Measurements from ENCODE around the gene RAD50. TPM values are rescaled to one million over a fixed set of nuclear protein-coding genes. Genes with fewer than 3 reads are reported as not detected.
A peak's percentile ranks its signal among the peaks of the same experiment; 100 is the strongest.
"Not testable (repeated sequence)": the region's sequence is repeated elsewhere in the genome, so short reads cannot be mapped to it uniquely, and the experiment has no call there.

Gene RAD50
- 11.4 and 19.5 TPM in 2 replicates for total RNA-seq (2014; rRNA removed; shearing (Covaris generic))

DNA sequence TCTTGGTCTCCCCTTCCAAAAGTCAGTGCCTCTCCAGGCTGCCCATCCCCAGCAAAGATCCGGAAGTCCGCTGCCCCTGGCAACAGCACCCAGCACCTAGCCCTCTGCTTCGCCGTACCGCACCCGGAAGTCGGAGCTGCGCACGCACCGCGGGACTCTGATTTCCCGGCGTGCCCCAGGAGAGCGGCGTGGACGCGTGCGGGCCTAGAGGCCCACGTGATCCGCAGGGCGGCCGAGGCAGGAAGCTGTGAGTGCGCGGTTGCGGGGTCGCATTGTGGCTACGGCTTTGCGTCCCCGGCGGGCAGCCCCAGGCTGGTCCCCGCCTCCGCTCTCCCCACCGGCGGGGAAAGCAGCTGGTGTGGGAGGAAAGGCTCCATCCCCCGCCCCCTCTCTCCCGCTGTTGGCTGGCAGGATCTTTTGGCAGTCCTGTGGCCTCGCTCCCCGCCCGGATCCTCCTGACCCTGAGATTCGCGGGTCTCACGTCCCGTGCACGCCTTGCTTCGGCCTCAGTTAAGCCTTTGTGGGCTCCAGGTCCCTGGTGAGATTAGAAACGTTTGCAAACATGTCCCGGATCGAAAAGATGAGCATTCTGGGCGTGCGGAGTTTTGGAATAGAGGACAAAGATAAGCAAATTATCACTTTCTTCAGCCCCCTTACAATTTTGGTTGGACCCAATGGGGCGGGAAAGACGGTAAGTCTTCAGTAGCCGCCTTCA, at the start of gene RAD50:
Gene RAD50 (plus strand): TSS at position 215 of the 715 bp plus-strand sequence. CDS start 348 bp downstream, at position 563.
- DNase-seq, result peak; percentile 89

DNA sequence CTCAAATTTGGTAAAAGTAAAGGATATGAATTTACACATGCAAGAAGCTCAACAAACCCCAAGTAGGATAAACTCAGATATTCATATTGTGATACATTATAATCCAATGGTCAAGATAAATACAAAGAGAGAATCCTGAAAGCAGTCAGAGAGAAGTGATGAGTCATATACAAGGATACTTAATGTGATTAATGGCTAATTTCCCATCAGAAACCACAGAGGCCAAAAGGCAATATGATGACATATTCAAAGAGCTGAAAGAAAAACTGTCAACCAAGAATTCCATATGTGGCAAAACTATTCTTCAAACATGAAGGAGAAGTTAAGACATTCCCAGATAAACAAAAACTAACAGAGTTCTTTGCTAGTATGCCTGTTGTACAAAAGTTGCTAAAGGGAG, 46.7 kb upstream of the RAD50 start:
- H3K36me3 ChIP-seq (replicated peaks; ENCODE audit: control insufficient read depth, insufficient read depth, low read length), result no peaks in the 10 kb centered on the region
- DNase-seq, result no peak
- H3K27me3 ChIP-seq (ENCODE audit: control insufficient read depth, insufficient read depth, low read length), result no peaks in the 10 kb centered on the region
- H3K4me3 ChIP-seq (ENCODE audit: insufficient read depth, low read depth, low read length), result no peak overlapping the region

More for the DNA sequence above, at the start of gene RAD50:
- Histone ChIP-seq H3K4me3 (ENCODE audit: insufficient read depth, low read depth, low read length) (peak within 1 kb of the TSS; percentile 76), H3K27me3 (ENCODE audit: control insufficient read depth, insufficient read depth, low read length) (no peaks in the 10 kb centered on the region), H3K36me3 (replicated peaks; ENCODE audit: control insufficient read depth, insufficient read depth, low read length) (no peaks in the 10 kb centered on the region)

DNA sequence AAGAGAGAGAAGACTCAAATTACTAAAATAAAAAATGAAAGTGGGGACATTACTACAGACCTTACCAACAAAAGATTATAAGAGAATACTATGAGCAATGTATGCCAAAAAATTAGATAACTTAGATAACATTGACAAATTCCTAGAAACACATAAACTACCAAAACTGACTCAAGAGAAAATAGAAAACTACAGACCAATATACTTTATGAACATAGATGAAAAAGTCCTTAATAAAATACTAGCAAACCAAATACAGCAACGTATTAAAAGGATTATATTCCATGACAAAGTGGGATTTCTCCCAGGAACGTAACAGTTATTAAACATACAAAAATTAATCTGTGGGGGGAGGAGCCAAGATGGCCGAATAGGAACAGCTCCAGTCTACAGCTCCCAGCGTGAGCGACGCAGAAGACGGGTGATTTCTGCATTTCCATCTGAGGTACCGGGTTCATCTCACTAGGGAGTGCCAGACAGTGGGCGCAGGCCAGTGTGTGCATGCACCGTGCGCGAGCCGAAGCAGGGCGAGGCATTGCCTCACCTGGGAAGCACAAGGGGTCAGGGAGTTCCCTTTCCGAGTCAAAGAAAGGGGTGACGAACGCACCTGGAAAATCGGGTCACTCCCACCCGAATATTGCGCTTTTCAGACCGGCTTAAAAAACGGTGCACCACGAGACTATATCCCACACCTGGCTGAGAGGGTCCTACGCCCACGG, 43.0 kb upstream of the RAD50 start:
- H3K27me3 ChIP-seq (ENCODE audit: control insufficient read depth, insufficient read depth, low read length); H3K4me3 ChIP-seq (ENCODE audit: insufficient read depth, low read depth, low read length); DNase-seq; H3K36me3 ChIP-seq (replicated peaks; ENCODE audit: control insufficient read depth, insufficient read depth, low read length): not testable (repeated sequence)

DNA sequence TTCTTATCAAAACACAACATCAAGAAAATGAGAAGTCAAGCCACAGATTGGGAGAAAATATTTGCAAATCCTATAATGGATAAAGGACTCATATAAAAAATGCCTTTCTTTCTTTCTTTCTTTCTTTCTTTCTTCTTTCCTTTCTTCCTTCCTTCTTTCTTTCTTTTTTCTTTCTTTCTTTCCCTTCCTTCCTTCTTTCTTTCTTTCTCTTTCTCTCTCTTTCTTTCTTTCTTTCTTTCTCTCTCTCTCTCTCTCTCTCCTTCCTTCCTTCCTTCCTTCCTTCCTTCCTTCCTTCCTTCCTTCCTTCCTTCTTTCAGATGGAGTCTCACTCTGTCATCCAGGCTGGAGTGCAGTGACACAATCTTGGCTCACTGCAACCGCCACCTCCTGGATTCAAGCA, 34.7 kb upstream of the RAD50 start:
- not testable (repeated sequence) for H3K4me3 ChIP-seq (ENCODE audit: insufficient read depth, low read depth, low read length); H3K36me3 ChIP-seq (replicated peaks; ENCODE audit: control insufficient read depth, insufficient read depth, low read length); H3K27me3 ChIP-seq (ENCODE audit: control insufficient read depth, insufficient read depth, low read length); DNase-seq

DNA sequence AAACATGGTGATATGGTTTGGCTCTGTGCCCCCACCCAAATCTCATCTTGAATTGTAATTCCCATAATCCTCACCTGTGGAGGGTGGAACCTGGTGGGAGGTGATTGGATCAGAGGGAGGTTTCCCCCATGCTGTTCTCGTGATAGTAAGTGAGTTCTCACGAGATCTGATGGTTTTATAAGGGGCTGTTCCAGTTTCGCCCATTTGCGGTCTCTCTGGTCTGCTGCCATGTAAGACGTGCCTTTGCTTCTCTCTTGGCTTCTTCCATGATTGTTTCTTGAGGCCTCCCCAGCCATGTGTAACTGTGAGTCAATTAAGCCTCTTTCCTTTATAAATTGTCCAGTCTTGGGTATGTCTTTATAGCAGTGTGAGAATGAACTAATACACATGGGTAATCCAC, 31.9 kb upstream of the RAD50 start:
- not testable (repeated sequence) for H3K36me3 ChIP-seq (replicated peaks; ENCODE audit: control insufficient read depth, insufficient read depth, low read length); H3K27me3 ChIP-seq (ENCODE audit: control insufficient read depth, insufficient read depth, low read length); DNase-seq; H3K4me3 ChIP-seq (ENCODE audit: insufficient read depth, low read depth, low read length)

DNA sequence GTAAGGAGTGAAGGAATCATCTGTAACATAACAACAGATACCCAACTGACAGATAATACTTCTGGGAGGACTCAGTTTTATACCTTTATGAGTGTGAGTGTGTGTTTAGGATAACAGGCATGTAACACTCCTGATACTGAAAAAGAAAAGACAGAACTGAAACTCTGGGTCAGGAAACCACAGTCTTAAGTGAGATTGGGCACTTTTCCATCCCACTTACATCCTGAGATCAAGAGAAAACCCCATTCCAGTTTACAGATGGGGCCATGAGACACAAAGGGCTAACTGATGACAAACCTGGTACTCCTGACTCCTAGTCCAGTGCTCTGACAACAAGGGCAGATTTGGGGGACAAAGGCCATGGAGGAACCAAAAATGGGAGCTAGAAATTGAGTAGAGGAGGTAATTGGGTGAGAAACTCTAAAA, 31.5 kb upstream of the RAD50 start:
- Histone ChIP-seq H3K36me3 (replicated peaks; ENCODE audit: control insufficient read depth, insufficient read depth, low read length) (no peaks in the 10 kb centered on the region), H3K4me3 (ENCODE audit: insufficient read depth, low read depth, low read length) (no peak overlapping the region), H3K27me3 (ENCODE audit: control insufficient read depth, insufficient read depth, low read length) (0 out of 2 replicates have a peak, but pooled peaks cover 2% of the 10 kb centered on the region)
- DNase-seq, result no peak

DNA sequence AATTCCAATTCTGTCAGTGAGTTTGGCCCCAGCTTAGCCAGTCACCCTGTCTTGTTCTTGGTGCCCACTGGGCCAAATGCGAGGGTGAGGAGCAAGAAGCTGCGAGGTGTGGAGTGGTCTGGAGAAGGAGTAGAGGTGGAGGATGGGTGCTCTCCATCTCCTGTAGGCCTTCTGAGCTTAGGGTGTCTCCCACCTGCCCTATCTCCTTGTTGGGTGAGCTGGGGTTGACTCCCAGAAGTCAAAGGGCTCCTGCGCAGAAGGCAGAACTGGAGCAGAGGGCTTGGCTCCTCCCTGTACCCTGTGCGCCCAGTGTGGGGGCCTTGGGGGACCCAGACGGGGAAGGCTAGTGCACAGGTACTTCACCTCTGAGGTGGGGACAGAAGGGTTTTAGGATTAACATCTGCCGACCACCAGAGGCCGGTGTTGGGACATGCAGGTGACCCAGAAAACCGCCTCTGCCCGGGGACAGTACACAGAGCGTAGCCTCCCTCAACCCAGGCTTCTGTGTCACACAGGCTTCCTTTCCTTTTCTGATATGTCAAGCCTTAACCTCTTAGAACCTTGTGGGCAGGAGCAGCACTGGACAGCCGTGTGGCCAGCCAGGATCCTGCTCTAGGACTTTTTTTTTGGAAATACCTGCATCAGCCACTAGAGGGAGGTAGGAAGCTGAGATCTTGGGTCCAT, 30.3 kb upstream of the RAD50 start:
- H3K27me3 ChIP-seq (ENCODE audit: control insufficient read depth, insufficient read depth, low read length), result 0 out of 2 replicates have a peak, but pooled peaks cover 2% of the 10 kb centered on the region
- H3K36me3 ChIP-seq (replicated peaks; ENCODE audit: control insufficient read depth, insufficient read depth, low read length), result no peaks in the 10 kb centered on the region
- DNase-seq, result peak; percentile 51
- 0 out of 2 replicates have a peak overlapping the region, but pooled peaks have one; percentile 4 for H3K4me3 ChIP-seq (ENCODE audit: insufficient read depth, low read depth, low read length)

DNA sequence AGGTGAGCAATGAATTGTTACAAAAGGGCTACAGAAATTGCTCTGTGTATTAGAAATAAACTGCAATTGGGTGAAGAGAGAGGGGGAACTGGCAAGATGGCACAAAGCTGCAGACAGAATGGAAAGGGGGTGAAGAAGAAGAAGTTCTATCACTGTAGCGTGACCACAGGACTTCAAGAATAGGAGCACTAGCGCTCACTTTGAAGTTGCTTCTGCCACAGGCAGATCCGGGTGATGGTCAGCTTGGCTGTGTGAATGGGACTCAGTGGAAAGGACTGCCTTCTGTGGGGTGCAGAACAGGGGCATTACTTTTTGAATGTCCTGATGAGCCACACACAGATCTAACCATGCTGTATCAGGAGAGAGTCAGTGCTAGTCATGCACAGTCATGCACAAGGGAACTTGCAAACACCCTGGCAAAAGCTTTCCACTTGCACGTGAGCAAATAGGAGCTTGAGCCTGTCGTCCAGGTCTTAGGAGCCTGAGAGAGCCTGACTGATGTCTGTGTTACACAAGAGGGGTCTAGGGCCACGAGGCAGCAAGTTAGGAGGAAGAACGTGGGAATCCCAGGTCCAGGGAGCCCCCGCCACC, 29.7 kb upstream of the RAD50 start:
- no peaks in the 10 kb centered on the region for H3K36me3 ChIP-seq (replicated peaks; ENCODE audit: control insufficient read depth, insufficient read depth, low read length)
- DNase-seq, result no peak
- H3K27me3 ChIP-seq (ENCODE audit: control insufficient read depth, insufficient read depth, low read length), result 0 out of 2 replicates have a peak, but pooled peaks cover 2% of the 10 kb centered on the region
- H3K4me3 ChIP-seq (ENCODE audit: insufficient read depth, low read depth, low read length), result no peak overlapping the region

DNA sequence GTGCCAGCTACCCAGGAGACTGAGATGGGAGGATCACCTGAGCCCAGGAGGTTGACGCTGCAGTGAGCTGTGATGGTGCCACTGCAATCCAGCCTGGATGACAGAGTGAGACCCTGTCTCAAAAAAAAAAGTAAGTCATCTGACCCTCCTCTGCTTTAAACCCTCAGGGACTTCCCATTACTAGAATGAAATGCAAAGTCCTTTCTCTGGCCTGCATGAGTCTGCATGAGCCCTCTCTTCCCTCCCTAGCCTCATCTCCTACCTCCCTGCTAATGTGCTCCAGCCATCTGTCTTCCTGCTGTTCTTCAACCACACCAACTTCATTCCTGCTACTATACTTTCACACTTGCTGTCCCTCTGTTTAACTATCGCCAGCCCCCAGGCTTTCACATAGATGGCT, 28.8 kb upstream of the RAD50 start:
- no peaks in the 10 kb centered on the region for H3K36me3 ChIP-seq (replicated peaks; ENCODE audit: control insufficient read depth, insufficient read depth, low read length)
- H3K4me3 ChIP-seq (ENCODE audit: insufficient read depth, low read depth, low read length), result no peak overlapping the region
- DNase-seq, result no peak
- H3K27me3 ChIP-seq (ENCODE audit: control insufficient read depth, insufficient read depth, low read length), result 0 out of 2 replicates have a peak, but pooled peaks cover 2% of the 10 kb centered on the region

DNA sequence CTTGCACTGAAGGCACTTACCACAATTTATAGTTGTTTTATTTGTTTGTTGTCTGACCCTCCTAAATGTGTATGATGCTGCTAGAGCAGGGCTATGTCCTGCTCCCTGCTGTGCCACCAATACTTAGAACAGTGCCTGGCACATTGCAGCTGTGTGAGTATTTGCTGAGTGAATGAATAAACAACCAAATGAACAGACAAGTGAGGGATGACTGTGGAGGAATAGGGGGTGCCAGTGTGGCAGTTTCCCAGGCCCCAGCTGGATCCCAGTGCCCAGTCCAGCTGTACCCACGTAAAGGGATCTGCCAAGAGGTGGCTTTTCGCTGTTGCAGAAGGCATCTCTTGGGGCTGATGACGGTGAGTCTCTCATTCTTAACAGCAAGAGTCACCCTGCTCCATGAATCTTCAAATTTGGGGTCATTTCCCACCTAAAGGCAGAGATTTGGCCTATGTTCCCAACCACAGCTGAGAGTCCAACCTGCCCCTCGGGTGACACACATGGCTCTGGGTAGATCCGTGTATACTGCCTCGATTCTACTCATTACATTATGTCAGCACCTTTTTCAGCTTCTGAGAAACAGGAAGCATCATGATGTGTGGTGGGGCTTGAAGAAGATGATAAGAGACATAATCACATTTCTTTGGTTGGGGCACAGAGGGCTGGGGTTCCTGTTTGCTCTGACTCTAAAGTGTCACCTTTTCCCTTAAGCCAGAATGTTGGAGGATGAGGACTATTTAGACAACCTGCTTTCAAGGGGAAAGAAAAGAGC, 27.7 kb upstream of the RAD50 start:
- 0 out of 2 replicates have a peak, but pooled peaks cover 2% of the 10 kb centered on the region for H3K27me3 ChIP-seq (ENCODE audit: control insufficient read depth, insufficient read depth, low read length)
- no peak for DNase-seq
- H3K4me3 ChIP-seq (ENCODE audit: insufficient read depth, low read depth, low read length), result no peak overlapping the region
- no peaks in the 10 kb centered on the region for H3K36me3 ChIP-seq (replicated peaks; ENCODE audit: control insufficient read depth, insufficient read depth, low read length)

DNA sequence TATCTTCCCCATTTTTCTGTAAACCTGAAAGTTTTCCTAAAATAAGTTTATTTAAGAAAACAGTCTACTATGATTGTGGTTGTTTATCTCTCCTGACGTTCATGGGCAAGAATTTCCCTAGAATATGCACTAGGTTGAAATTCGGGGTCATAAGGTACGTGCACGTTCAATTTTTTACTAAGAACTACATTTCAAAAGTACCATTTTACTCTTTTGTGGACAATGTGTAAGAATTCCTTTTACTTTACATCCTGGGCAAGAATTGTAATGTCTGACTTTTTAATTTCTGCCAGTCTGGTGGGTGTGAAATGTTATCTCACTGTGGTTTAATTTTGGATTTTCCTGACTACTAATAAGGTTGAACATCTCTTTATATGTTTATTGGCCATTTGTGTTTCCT, 25.8 kb upstream of the RAD50 start:
- no peak for DNase-seq
- Histone ChIP-seq H3K4me3 (ENCODE audit: insufficient read depth, low read depth, low read length) (no peak overlapping the region), H3K36me3 (replicated peaks; ENCODE audit: control insufficient read depth, insufficient read depth, low read length) (no peaks in the 10 kb centered on the region), H3K27me3 (ENCODE audit: control insufficient read depth, insufficient read depth, low read length) (peaks cover 2% of the 10 kb centered on the region; the same call in 1 of the 2 replicates)

DNA sequence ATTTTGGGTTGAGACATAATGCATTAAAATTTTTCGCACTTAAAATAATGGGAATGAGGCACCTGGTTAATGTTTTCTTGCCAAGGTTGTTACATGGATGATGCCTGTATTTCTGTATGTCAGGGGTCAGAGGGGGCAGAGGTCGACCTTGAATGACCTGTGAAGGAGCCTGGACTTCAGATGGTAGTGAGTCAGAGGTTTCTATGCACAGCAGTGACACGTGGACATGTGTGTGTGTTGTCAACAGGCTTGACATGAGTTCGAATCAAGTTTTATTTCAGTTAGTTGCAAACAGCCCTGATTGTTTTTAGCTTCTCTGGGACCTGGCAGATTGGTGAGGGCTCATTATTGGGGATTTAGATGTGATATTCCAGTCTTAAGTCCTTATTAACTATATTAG, 17.1 kb upstream of the RAD50 start:
- Histone ChIP-seq H3K36me3 (replicated peaks; ENCODE audit: control insufficient read depth, insufficient read depth, low read length) (no peaks in the 10 kb centered on the region), H3K27me3 (ENCODE audit: control insufficient read depth, insufficient read depth, low read length) (no peaks in the 10 kb centered on the region; the same call in 1 of the 2 replicates), H3K4me3 (ENCODE audit: insufficient read depth, low read depth, low read length) (no peak overlapping the region)
- no peak for DNase-seq

DNA sequence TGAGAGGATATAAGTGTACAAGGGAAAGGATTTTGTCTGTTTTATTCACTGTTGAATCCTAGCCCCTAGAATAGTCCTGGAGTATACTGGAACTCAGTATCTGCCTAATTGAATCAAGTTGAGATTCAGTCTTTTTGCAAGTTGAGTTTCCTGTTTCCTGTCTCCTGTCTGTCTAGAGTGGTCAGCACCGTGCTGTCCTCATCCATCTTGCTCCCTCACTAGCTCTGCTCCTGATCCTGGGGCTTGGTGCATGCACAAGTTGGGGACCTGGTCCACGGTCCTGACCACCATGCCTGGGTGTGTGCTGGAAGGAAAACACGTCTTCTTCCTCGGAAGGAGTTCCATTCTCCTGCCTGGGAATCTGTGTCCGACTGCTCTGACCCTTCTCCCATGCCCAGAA, 16.6 kb upstream of the RAD50 start:
- Histone ChIP-seq H3K36me3 (replicated peaks; ENCODE audit: control insufficient read depth, insufficient read depth, low read length) (no peaks in the 10 kb centered on the region), H3K27me3 (ENCODE audit: control insufficient read depth, insufficient read depth, low read length) (no peaks in the 10 kb centered on the region), H3K4me3 (ENCODE audit: insufficient read depth, low read depth, low read length) (no peak overlapping the region)
- DNase-seq, result no peak

DNA sequence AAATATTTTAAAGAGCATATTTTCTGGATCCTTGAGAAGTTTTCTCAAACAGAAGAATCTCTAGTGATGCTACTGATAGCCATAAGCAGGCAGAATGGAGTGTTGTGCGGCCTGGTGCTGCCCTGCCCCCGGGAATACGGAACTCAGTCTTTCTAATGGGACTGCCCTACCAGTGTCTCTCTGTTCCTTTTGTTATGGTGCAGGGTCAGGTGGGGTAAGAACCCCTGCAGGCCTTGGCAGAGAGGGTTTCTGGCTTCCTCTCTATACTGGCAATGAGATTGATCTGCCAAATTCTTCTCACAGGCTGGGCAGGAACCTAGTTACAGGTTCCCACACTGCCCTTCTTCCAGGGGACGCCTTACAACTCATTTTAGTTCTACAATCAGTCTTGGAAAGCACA, 16.0 kb upstream of the RAD50 start:
- peak; percentile 15 for DNase-seq
- no peaks in the 10 kb centered on the region for H3K27me3 ChIP-seq (ENCODE audit: control insufficient read depth, insufficient read depth, low read length)
- H3K36me3 ChIP-seq (replicated peaks; ENCODE audit: control insufficient read depth, insufficient read depth, low read length), result no peaks in the 10 kb centered on the region
- no peak overlapping the region for H3K4me3 ChIP-seq (ENCODE audit: insufficient read depth, low read depth, low read length)

Measured in H7 (cell line).